HEK293T (cell line): ENCODE results near the gene NCOA7.

Experiments
- ELF4 ChIP-seq: fragments of 450-650 bp; IDR thresholded peaks from 2 replicates; pipeline ENCODE4 v1.6.1; 2017; ENCODE audit warnings: antibody characterized with exemption
- FOXA1 ChIP-seq: fragments of 450-650 bp; IDR thresholded peaks from 2 replicates; pipeline ENCODE4 v1.6.1; 2016; ENCODE audit warnings: mild to moderate bottlenecking
- NFRKB ChIP-seq: fragments of 450-650 bp; IDR thresholded peaks from 2 replicates; pipeline ENCODE4 v1.6.1; 2016; ENCODE audit warnings: mild to moderate bottlenecking, moderate library complexity
- SP1 ChIP-seq: fragments of 450-650 bp; IDR thresholded peaks from 2 replicates; pipeline ENCODE4 v1.6.1; 2017
- TARDBP ChIP-seq: fragments of 450-650 bp; IDR thresholded peaks from 2 replicates; pipeline ENCODE4 v1.6.1; 2016

- no peak for TF ChIP-seq FOXA1
- TF ChIP-seq SP1: no peak
- no peak for TF ChIP-seq TARDBP
- no peak for TF ChIP-seq NFRKB
- no peak for TF ChIP-seq ELF4
These were observed 162.7 kb downstream of the NCOA7 start for GRCh38 chr6:125953502-125953875.
